Measurements from ENCODE around the gene CIT.

DNA sequence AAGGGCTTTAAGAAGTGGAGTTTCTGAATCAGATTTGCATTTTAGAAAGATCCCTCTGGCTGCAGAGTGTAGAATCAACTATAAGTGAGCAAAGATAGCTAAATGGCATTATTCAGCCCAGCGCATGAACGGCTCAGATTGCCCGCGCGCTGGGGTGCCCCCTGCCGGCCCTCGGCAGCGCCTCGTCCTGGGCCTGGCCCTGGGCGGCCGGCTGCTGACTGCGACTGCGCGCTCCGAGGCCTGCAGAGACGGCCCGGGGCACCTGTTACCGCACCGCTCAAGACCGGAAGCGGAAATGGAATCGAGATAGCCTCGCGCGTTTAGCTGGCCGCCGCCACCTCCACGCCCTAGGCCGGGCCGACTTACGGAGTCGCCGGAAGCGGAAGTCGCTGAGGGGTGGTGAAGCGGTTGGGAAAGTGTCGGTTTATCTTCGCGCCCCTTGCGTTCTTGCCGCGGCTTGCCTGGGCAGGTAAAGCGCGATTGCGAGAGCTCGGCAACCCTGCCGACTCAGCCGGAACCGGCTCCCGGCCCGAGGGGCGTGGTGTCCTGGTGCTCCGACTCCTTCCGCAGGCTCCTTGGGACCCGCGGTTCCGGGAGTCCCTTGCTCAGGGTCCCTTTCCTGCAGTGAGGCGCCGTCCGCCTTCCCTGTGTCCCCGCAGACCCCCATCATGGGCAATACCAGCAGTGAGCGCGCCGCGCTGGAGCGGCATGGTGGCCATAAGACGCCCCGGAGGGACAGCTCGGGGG is 209.4 kb downstream of the CIT start, which contains the start of gene PRKAB1:
- TF ChIP-seq, protein P1, sequence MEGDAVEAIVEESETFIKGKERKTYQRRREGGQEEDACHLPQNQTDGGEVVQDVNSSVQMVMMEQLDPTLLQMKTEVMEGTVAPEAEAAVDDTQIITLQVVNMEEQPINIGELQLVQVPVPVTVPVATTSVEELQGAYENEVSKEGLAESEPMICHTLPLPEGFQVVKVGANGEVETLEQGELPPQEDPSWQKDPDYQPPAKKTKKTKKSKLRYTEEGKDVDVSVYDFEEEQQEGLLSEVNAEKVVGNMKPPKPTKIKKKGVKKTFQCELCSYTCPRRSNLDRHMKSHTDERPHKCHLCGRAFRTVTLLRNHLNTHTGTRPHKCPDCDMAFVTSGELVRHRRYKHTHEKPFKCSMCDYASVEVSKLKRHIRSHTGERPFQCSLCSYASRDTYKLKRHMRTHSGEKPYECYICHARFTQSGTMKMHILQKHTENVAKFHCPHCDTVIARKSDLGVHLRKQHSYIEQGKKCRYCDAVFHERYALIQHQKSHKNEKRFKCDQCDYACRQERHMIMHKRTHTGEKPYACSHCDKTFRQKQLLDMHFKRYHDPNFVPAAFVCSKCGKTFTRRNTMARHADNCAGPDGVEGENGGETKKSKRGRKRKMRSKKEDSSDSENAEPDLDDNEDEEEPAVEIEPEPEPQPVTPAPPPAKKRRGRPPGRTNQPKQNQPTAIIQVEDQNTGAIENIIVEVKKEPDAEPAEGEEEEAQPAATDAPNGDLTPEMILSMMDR (IDR thresholded peaks at IDR 0.05) = peak; percentile 89 to 99 (median 98)
- TF ChIP-seq POLR2A (IDR thresholded peaks at IDR 0.05) = peak; percentile 69
